Fibroblast of pulmonary artery (primary cell): ENCODE measurements around the gene POLL.

ENCODE experiments used
- DNase-seq: peaks from one replicate; pipeline ENCODE4 v3.0.0-alpha.2; 2010; ENCODE audit warnings: low read depth
- H3K4me3 ChIP-seq: replicated peaks from 2 replicates; pipeline ENCODE4 v1.5.1; 2011; ENCODE audit warnings: low read depth, mild to moderate bottlenecking, control low read depth, low read length, moderate library complexity
- CTCF ChIP-seq: IDR thresholded peaks from 2 replicates; pipeline ENCODE4 v1.5.1; 2011; ENCODE audit warnings: mild to moderate bottlenecking, control low read depth, low read length, inconsistent platforms; ENCODE audit errors: missing control alignments

The POLL gene

DNA sequence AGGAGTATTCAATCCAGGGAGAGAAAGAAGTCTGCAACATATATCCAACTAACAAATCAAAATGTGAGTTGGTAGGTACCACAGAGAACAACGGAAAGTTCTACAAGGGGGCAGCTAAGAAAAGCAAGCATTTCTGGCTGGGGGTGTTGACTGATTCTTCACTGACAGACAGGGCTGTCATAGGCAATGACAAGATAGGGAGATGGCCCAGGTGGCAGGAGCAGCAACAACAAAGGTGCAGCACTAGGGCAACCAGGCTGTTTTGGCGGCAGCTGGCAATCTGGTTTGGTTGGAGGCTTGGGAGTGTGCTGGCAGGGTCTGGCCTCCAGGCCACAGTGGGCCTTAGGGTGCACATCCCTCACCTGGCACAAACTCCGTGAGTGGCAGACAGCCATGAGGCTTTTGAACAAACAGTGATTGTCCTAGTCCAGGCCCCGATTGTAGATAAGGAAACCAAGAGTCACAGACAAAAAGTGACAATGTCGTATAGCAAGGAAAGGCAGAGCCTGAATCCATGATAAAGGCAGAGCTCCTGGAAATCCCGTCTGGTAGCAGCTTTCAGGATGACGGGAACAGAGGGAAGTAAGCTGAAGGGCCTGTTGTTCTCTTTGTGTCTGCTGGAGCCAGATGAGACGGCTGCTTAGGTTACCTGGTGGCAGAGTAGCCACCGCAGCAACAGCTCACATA lies 28.5 kb upstream of the POLL start:
- no peak for TF ChIP-seq CTCF
- DNase-seq = no peak
- no peak overlapping the region for H3K4me3 ChIP-seq

DNA sequence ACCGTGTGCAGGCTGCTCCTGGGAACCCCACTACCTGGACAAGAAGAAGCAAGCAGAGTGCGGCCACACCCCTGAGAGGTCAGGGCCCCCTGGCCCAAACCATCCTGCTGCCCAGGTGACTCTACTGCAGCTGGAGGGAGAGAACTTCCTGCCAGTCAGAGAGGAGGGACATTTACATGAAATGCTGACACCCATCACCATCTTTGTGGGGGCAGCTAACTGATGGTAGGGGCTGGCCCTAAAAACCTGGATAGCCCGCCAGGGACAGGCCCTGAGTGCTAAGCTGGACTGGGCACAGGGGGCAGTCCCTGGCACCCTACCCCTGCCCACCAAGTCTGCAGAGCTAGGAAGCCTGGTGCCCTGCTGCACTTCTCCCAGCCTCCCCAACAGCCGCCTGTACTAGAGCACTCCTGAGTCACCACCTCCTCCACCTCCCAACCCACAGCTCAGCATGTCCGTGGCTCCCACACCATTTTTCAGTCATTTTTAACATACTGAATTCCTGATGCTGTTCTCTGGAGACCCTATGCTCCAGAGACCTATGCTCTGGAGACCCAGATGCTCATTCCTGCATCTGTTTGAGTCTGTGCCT lies 27.6 kb upstream of the POLL start:
- no peak for DNase-seq
- no peak for TF ChIP-seq CTCF
- no peak overlapping the region for H3K4me3 ChIP-seq

DNA sequence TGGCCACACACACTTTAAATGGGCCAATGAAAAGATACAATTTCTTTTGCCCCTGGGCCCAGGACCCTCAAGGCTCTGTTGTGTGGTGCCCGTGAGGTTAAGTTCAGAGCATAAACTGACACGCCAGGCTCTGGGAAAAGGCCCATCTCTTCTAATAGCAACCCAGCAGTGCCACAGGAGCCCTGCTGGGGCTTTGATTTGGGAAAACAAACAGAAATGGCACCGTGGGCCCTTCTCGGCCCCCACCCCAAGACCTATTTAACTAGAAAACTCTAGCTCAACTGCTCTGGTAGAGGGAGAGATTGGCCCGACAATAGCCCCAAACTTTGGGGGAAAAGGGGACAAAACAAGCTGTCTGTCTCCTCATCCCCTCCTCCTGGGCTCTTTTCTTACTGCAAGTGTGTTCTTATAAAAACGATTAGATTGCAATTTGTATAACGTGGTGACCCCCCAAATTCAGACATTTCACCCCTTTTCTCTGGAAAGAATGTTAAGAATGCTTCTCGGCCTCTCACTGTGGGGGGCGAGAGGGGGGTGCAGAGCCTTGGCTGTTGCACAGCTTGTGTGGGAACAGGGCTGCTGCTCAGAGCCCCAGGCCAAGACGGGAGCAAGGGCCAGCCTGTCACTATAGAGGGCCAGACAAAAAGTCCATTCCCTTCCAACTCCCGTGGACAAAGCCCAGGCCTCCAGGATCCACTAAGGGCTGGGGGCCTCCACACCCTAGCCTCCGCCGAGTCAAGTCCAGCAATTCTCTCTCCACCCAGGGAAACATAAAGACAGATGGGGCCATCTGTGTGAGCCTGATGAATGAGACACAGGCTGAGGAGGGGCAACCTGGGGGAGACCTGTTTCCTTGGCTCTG lies 26.8 kb upstream of the POLL start:
- no peak overlapping the region for H3K4me3 ChIP-seq
- DNase-seq = no peak
- no peak for TF ChIP-seq CTCF

- no peak for TF ChIP-seq CTCF
- DNase-seq = no peak
- no peak overlapping the region for H3K4me3 ChIP-seq
Observed at GRCh38 chr10:101613646-101614045, 25.6 kb upstream of the POLL start.

- no peak for TF ChIP-seq CTCF
- no peak for DNase-seq
- no peak overlapping the region for H3K4me3 ChIP-seq
Observed at GRCh38 chr10:101612872-101613271, 24.8 kb upstream of the POLL start.

DNA sequence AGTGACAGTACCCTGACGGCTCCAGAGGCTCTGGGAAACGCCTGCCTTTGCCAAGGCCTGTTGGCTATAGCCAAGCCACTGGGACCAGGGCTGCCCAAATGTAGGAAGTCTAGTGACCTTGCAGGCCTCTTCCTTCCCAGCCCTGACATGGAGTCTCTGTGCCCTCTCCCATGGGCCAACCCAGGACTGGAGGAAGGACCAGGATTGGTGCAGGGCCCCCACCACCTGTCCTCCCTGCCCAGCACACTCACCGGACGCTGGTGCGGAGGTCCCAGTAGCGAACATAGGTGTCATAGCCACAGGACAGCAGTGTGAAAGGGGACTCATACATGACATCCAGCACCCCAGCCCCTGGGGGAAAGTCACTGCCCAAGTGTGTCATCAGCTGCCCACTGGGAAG lies 24.0 kb upstream of the POLL start:
- H3K4me3 ChIP-seq = no peak overlapping the region
- TF ChIP-seq CTCF = no peak
- DNase-seq = no peak
